Measurements from ENCODE around the gene NPPB.

- TF ChIP-seq, protein P1, sequence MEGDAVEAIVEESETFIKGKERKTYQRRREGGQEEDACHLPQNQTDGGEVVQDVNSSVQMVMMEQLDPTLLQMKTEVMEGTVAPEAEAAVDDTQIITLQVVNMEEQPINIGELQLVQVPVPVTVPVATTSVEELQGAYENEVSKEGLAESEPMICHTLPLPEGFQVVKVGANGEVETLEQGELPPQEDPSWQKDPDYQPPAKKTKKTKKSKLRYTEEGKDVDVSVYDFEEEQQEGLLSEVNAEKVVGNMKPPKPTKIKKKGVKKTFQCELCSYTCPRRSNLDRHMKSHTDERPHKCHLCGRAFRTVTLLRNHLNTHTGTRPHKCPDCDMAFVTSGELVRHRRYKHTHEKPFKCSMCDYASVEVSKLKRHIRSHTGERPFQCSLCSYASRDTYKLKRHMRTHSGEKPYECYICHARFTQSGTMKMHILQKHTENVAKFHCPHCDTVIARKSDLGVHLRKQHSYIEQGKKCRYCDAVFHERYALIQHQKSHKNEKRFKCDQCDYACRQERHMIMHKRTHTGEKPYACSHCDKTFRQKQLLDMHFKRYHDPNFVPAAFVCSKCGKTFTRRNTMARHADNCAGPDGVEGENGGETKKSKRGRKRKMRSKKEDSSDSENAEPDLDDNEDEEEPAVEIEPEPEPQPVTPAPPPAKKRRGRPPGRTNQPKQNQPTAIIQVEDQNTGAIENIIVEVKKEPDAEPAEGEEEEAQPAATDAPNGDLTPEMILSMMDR (IDR thresholded peaks at IDR 0.05; ENCODE audit: low read depth, low read length, poor library complexity, severe bottlenecking), result no peak
- TF ChIP-seq EZH2phosphoT487 (IDR thresholded peaks at IDR 0.05; ENCODE audit: borderline replicate concordance, low read length), result no peak
These were observed 4.2 kb downstream of the NPPB start for GRCh38 chr1:11854519-11854918.
